Stomach (tissue), 4 donors: ENCODE measurements around the gene SAMD14.

Experiments used
- CTCF ChIP-seq, 7 experiments: fragments of 450-650 bp in 4 of 7; fragments of 200-600 bp in 3 of 7; sonication (generic) in 3 of 7; IDR thresholded peaks; one replicate each; pipeline ENCODE4 v1.5.1; 2016 to 2019; ENCODE audit warnings: antibody characterized with exemption in 7 of 7, control low read depth in 2 of 7, mild to moderate bottlenecking in 1 of 7
- EP300 ChIP-seq: sonication (generic); formaldehyde crosslinking; IDR thresholded peaks from one replicate; pipeline ENCODE4 v1.6.1; 2017; ENCODE audit warnings: antibody characterized with exemption
- POLR2A ChIP-seq, 4 donors: fragments of 450-650 bp; IDR thresholded peaks; one replicate each; pipeline ENCODE4 v1.6.1; 2016; ENCODE audit warnings: antibody characterized with exemption in 4 of 4, control low read depth in 2 of 4, mild to moderate bottlenecking in 1 of 4, moderate library complexity in 1 of 4

GRCh38 chr17:50165066-50165465 lies 35.1 kb upstream of the SAMD14 start:
- TF ChIP-seq CTCF (IDR thresholded peaks at IDR 0.05) (no peak), EP300 (no peak), POLR2A (IDR thresholded peaks at IDR 0.05) (no peak)
